A673 (cell line): ENCODE measurements around the gene LEFTY1. TPM values are rescaled to one million over a fixed set of nuclear protein-coding genes. Genes with fewer than 3 reads are reported as not detected.

Experiments used
- BruUV-seq: library from RNA; stranded (reverse); fragments of 400-500 nt; replicated peaks from 2 replicates; lab custom pipeline; 2021; lab: Mats Ljungman, UMichigan
- CTCF ChIA-PET: fragments of 300-600 bp; sonication (Branson Sonifier 250); formaldehyde crosslinking; loops from one replicate; lab custom pipeline; 2022; ENCODE audit warnings: antibody characterized with exemption; lab: Charles Lee
- POLR2A ChIA-PET: fragments of 300-600 bp; sonication (Branson Sonifier 250); formaldehyde crosslinking; loops from one replicate; lab custom pipeline; 2022; ENCODE audit warnings: antibody characterized with exemption; ENCODE audit not compliant: low non-redundant PET; lab: Charles Lee
- DNase-seq: peaks from one replicate; pipeline ENCODE4 v3.0.0-alpha.2; 2015; ENCODE audit warnings: low spot score
- H3K27ac ChIP-seq: fragments of 200-600 bp; sonication (generic); 2 replicates; pipeline ENCODE4 v1.5.1; 2016; ENCODE audit warnings: mixed run types, low read depth, mild to moderate bottlenecking, mixed read lengths, antibody characterized with exemption, low read length; ENCODE audit not compliant: poor library complexity, severe bottlenecking
- H3K27me3 ChIP-seq: fragments of 200-600 bp; sonication (generic); replicated peaks from 2 replicates; pipeline ENCODE4 v1.6.1; 2017; ENCODE audit warnings: mixed run types, low read depth, mild to moderate bottlenecking, mixed read lengths, antibody characterized with exemption, low read length; ENCODE audit not compliant: insufficient read depth, poor library complexity
- H3K36me3 ChIP-seq: fragments of 200-600 bp; sonication (generic); 2 replicates; pipeline ENCODE4 v1.6.1; 2016; ENCODE audit warnings: mixed run types, mild to moderate bottlenecking, mixed read lengths, antibody characterized with exemption, low read length; ENCODE audit not compliant: insufficient read depth, poor library complexity, severe bottlenecking
- H3K4me1 ChIP-seq: fragments of 200-600 bp; sonication (generic); 2 replicates; pipeline ENCODE4 v1.6.1; 2017; ENCODE audit warnings: mixed run types, mild to moderate bottlenecking, mixed read lengths, antibody characterized with exemption, low read length; ENCODE audit not compliant: insufficient read depth, poor library complexity, severe bottlenecking
- H3K4me3 ChIP-seq: fragments of 200-600 bp; sonication (generic); 2 replicates; pipeline ENCODE4 v1.5.1; 2016; ENCODE audit warnings: low read depth, mixed run types, mild to moderate bottlenecking, mixed read lengths, low read length; ENCODE audit not compliant: poor library complexity, severe bottlenecking
- H3K9me3 ChIP-seq: fragments of 200-600 bp; sonication (generic); 2 replicates; pipeline ENCODE4 v1.6.1; 2016; ENCODE audit warnings: mixed run types, low read depth, mild to moderate bottlenecking, mixed read lengths, antibody characterized with exemption, low read length; ENCODE audit not compliant: poor library complexity, severe bottlenecking
- CTCF ChIP-seq: fragments of 300-800, 200-600 bp; sonication (generic); conservative IDR thresholded peaks from 2 replicates; pipeline ENCODE4 v1.5.1; 2017; ENCODE audit warnings: low read depth, mild to moderate bottlenecking, antibody characterized with exemption, low read length, moderate library complexity, mixed read lengths
- EZH2 ChIP-seq: fragments of 200-600 bp; sonication (generic); IDR thresholded peaks from 2 replicates; pipeline ENCODE4 v1.6.1; 2017; ENCODE audit warnings: borderline replicate concordance, low read depth, mild to moderate bottlenecking, mixed read lengths, antibody characterized with exemption, low read length; ENCODE audit not compliant: poor library complexity, severe bottlenecking
- intact Hi-C: fragments of 100-400 bp; cut with micrococcal nuclease; formaldehyde crosslinking; loops from one replicate; pipeline ENCODE4 v1.10.0; 2022; ENCODE audit not compliant: unreplicated experiment
- total RNA-seq: library from RNA; stranded (reverse); gene quantifications from 2 replicates; pipeline ENCODE4 v1.2.3, GENCODE V29; 2021

LEFTY1 gene
- total RNA-seq, 1 experiment from 2014 or later = not detected

- H3K27me3 ChIP-seq = no peaks in the 10 kb centered on the region
- intact Hi-C loops = no loop called here
Observed at GRCh38 chr1:225866061-225866837, 22.7 kb downstream of the LEFTY1 start.

GRCh38 chr1:225865514-225865913, 23.4 kb downstream of the LEFTY1 start:
- Histone ChIP-seq H3K36me3 (peaks cover 4% of the 10 kb centered on the region), H3K9me3 (no peaks in the 10 kb centered on the region), H3K4me3 (no peak overlapping the region), H3K4me1 (peaks cover 7% of the 10 kb centered on the region), H3K27me3 (no peaks in the 10 kb centered on the region), H3K27ac (peak overlapping the region; percentile 60)
- DNase-seq = no peak
- ChIA-PET CTCF (no interaction called here), POLR2A (no interaction called here)
- intact Hi-C loops = no loop called here
- no TSS peak for BruUV-seq
- TF ChIP-seq EZH2 (no peak), CTCF (no peak)

More at GRCh38 chr1:225866061-225866837, 22.7 kb downstream of the LEFTY1 start:
- peak; percentile 70 for DNase-seq
- TF ChIP-seq CTCF = no peak
- no peak for TF ChIP-seq EZH2
- Histone ChIP-seq H3K4me3 (no peak overlapping the region), H3K9me3 (no peaks in the 10 kb centered on the region), H3K4me1 (peaks cover 7% of the 10 kb centered on the region), H3K27ac (peak overlapping the region; percentile 60), H3K36me3 (peaks cover 4% of the 10 kb centered on the region)
- no TSS peak for BruUV-seq
- ChIA-PET POLR2A (no interaction called here), CTCF (no interaction called here)

GRCh38 chr1:225863167-225863566, 25.8 kb downstream of the LEFTY1 start:
- Histone ChIP-seq H3K4me3 (no peak overlapping the region), H3K27me3 (no peaks in the 10 kb centered on the region), H3K36me3 (peaks cover 4% of the 10 kb centered on the region), H3K27ac (no peak overlapping the region), H3K9me3 (no peaks in the 10 kb centered on the region), H3K4me1 (peaks cover 7% of the 10 kb centered on the region)
- ChIA-PET CTCF (interaction anchor here (0.6 kb wide), 1 partner anchor 54 kb away, joined by 3 read pairs; no protein-coding TSS in a partner anchor), POLR2A (no interaction called here)
- no peak for TF ChIP-seq CTCF
- BruUV-seq = no TSS peak
- intact Hi-C loops = no loop called here
- DNase-seq = peak; percentile 51
